Measurements from ENCODE around the gene PLPP4. TPM values are rescaled to one million over a fixed set of nuclear protein-coding genes. Genes with fewer than 3 reads are reported as not detected.

The PLPP4 gene
- total RNA-seq, 1 experiment from 2014 or later: not detected

DNA sequence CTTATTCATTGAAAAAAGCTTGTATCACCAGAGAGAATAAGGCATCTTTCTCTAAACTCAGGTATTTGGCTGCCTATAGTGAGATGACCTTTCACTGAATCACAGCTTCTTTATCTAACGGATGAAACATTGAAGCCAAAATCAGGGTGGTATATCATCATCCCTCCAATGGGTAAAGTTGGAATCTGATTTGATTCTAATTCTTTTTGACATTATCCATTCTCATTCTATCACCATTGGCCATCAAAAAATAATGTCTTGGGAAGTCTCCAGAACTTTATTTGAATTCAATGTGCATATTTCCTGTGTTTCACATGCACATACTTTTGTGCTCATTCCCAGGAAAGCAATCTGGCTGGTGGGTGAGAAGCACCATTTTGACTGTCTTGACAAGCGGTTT lies 95.2 kb downstream of the PLPP4 start:
- no peak overlapping the region for H3K4me2 ChIP-seq
- no peaks in the 10 kb centered on the region for H3K9me2 ChIP-seq (ENCODE audit: insufficient read depth)
- no peak overlapping the region for H3K27ac ChIP-seq
- no peaks in the 10 kb centered on the region for H3F3A ChIP-seq (ENCODE audit: insufficient read depth, low read depth)
- intact Hi-C loops (cut with micrococcal nuclease; ENCODE audit: unreplicated experiment): no loop called here
- ChIA-PET CTCF (no interaction called here), POLR2A (ENCODE audit: unreplicated experiment) (no interaction called here)
- no peaks in the 10 kb centered on the region for H3K9me3 ChIP-seq (ENCODE audit: insufficient read depth, low read depth)
- H3K79me2 ChIP-seq (ENCODE audit: low read depth): no peaks in the 10 kb centered on the region
- no peaks in the 10 kb centered on the region for H3K36me3 ChIP-seq (ENCODE audit: low read depth)
- TF ChIP-seq, protein P1, sequence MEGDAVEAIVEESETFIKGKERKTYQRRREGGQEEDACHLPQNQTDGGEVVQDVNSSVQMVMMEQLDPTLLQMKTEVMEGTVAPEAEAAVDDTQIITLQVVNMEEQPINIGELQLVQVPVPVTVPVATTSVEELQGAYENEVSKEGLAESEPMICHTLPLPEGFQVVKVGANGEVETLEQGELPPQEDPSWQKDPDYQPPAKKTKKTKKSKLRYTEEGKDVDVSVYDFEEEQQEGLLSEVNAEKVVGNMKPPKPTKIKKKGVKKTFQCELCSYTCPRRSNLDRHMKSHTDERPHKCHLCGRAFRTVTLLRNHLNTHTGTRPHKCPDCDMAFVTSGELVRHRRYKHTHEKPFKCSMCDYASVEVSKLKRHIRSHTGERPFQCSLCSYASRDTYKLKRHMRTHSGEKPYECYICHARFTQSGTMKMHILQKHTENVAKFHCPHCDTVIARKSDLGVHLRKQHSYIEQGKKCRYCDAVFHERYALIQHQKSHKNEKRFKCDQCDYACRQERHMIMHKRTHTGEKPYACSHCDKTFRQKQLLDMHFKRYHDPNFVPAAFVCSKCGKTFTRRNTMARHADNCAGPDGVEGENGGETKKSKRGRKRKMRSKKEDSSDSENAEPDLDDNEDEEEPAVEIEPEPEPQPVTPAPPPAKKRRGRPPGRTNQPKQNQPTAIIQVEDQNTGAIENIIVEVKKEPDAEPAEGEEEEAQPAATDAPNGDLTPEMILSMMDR (conservative IDR thresholded peaks at IDR 0.05): no peak
- TF ChIP-seq EZH2 (IDR thresholded peaks at IDR 0.05; ENCODE audit: low read depth): no peak
- no peak overlapping the region for H3K4me3 ChIP-seq
- DNase-seq: no peak
- no peaks in the 10 kb centered on the region for H3K27me3 ChIP-seq (ENCODE audit: insufficient read depth, low read depth)
- no peak overlapping the region for H2AFZ ChIP-seq
- no TSS peak for BruUV-seq (replicated peaks)
- no peaks in the 10 kb centered on the region for H3K4me1 ChIP-seq (replicated peaks; ENCODE audit: insufficient read depth)
- H4K20me1 ChIP-seq (ENCODE audit: insufficient read depth): no peaks in the 10 kb centered on the region

DNA sequence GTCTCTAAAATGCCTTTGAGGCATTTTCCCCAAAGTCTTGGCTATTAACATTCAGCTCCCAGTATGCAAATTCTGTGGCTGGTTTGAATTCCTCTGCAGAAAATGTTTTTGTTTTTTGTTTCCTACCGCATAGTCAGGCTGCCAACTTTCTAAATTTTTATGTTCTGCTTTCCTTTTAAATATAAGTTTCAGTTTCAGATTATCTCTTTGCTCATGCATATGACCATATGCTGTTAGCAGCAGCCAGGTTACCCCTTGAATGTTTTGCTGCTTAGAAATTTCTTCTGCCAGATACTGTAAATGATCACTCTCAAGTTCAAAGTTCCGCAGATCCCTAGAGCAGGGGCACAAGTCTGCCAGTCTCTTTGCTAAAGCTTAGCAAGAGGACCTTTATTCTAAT lies 96.9 kb downstream of the PLPP4 start:
- H3K4me1 ChIP-seq (replicated peaks; ENCODE audit: insufficient read depth): no peaks in the 10 kb centered on the region
- ChIA-PET CTCF (no interaction called here), POLR2A (ENCODE audit: unreplicated experiment) (no interaction called here)
- no peaks in the 10 kb centered on the region for H3K36me3 ChIP-seq (ENCODE audit: low read depth)
- no peaks in the 10 kb centered on the region for H4K20me1 ChIP-seq (ENCODE audit: insufficient read depth)
- H3K27me3 ChIP-seq (ENCODE audit: insufficient read depth, low read depth): no peaks in the 10 kb centered on the region
- H3K27ac ChIP-seq: no peak overlapping the region
- no peak for TF ChIP-seq EZH2 (IDR thresholded peaks at IDR 0.05; ENCODE audit: low read depth)
- TF ChIP-seq, protein P1 (conservative IDR thresholded peaks at IDR 0.05): no peak
- no peaks in the 10 kb centered on the region for H3K9me2 ChIP-seq (ENCODE audit: insufficient read depth)
- H3K4me2 ChIP-seq: no peak overlapping the region
- no peaks in the 10 kb centered on the region for H3K79me2 ChIP-seq (ENCODE audit: low read depth)
- intact Hi-C loops (cut with micrococcal nuclease; ENCODE audit: unreplicated experiment): no loop called here
- BruUV-seq (replicated peaks): no TSS peak
- H3K9me3 ChIP-seq (ENCODE audit: insufficient read depth, low read depth): no peaks in the 10 kb centered on the region
- no peak overlapping the region for H2AFZ ChIP-seq
- H3F3A ChIP-seq (ENCODE audit: insufficient read depth, low read depth): no peaks in the 10 kb centered on the region
- H3K4me3 ChIP-seq: no peak overlapping the region
- no peak for DNase-seq

DNA sequence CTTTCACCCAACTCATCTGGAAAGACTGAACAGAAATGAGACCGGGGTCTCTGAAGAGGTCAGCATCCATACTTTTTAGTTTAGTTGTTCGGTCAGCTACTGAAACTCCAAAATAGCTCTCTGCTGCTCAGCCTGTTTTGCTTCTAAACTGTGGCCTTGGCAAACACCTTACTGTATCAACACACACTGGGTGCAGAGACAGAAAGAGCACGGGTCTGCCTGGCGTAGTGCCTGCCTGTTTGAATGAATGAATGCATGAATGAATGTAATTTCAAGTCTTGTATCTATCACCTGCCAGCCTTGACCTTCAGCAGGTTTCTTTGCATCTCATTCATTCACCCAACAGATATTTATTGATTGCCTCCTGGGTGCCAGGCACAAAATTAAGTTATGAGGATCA lies 98.4 kb downstream of the PLPP4 start:
- H3K36me3 ChIP-seq (ENCODE audit: low read depth): no peaks in the 10 kb centered on the region
- H3K4me2 ChIP-seq: no peak overlapping the region
- H3K9me2 ChIP-seq (ENCODE audit: insufficient read depth): no peaks in the 10 kb centered on the region
- POLR2A ChIA-PET (ENCODE audit: unreplicated experiment): no interaction called here
- CTCF ChIA-PET: no interaction called here
- intact Hi-C loops (cut with micrococcal nuclease; ENCODE audit: unreplicated experiment): no loop called here
- no peak for DNase-seq
- H3K4me3 ChIP-seq: no peak overlapping the region
- H3K27ac ChIP-seq: no peak overlapping the region
- no peaks in the 10 kb centered on the region for H3K9me3 ChIP-seq (ENCODE audit: insufficient read depth, low read depth)
- H4K20me1 ChIP-seq (ENCODE audit: insufficient read depth): no peaks in the 10 kb centered on the region
- BruUV-seq (replicated peaks): no TSS peak
- no peaks in the 10 kb centered on the region for H3K27me3 ChIP-seq (ENCODE audit: insufficient read depth, low read depth)
- TF ChIP-seq, protein P1 (conservative IDR thresholded peaks at IDR 0.05): no peak
- TF ChIP-seq EZH2 (IDR thresholded peaks at IDR 0.05; ENCODE audit: low read depth): no peak
- H3K79me2 ChIP-seq (ENCODE audit: low read depth): no peaks in the 10 kb centered on the region
- no peaks in the 10 kb centered on the region for H3K4me1 ChIP-seq (replicated peaks; ENCODE audit: insufficient read depth)
- no peaks in the 10 kb centered on the region for H3F3A ChIP-seq (ENCODE audit: insufficient read depth, low read depth)
- H2AFZ ChIP-seq: no peak overlapping the region

Data from PC-9 (cell line).